Measurements from ENCODE around the gene TBX1.

GRCh38 chr22:19789828-19790227, 29.2 kb downstream of the TBX1 start:
- TF ChIP-seq, protein P1, sequence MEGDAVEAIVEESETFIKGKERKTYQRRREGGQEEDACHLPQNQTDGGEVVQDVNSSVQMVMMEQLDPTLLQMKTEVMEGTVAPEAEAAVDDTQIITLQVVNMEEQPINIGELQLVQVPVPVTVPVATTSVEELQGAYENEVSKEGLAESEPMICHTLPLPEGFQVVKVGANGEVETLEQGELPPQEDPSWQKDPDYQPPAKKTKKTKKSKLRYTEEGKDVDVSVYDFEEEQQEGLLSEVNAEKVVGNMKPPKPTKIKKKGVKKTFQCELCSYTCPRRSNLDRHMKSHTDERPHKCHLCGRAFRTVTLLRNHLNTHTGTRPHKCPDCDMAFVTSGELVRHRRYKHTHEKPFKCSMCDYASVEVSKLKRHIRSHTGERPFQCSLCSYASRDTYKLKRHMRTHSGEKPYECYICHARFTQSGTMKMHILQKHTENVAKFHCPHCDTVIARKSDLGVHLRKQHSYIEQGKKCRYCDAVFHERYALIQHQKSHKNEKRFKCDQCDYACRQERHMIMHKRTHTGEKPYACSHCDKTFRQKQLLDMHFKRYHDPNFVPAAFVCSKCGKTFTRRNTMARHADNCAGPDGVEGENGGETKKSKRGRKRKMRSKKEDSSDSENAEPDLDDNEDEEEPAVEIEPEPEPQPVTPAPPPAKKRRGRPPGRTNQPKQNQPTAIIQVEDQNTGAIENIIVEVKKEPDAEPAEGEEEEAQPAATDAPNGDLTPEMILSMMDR (IDR thresholded peaks at IDR 0.05), result no peak
- no peak for TF ChIP-seq POLR2A (IDR thresholded peaks at IDR 0.05)

Data from uterus (tissue), 2 donors.